AG04449 (cell line): Measurements from ENCODE around the gene ADTRP.

ENCODE experiments used
- CTCF ChIA-PET: fragments of 350-600 bp; formaldehyde crosslinking; extraction: SDS; loops from one replicate; lab custom pipeline; 2021; ENCODE audit warnings: antibody characterized with exemption; lab: Yijun Ruan, JAX
- POLR2A ChIA-PET: fragments of 400-600, 350-600 bp; formaldehyde crosslinking; extraction: SDS; loops from one replicate; lab custom pipeline; 2020; ENCODE audit warnings: antibody characterized with exemption, inconsistent platforms; lab: Yijun Ruan, JAX
- DNase-seq: peaks from one replicate; pipeline ENCODE4 v3.0.0-alpha.2; 2010; ENCODE audit warnings: low read depth, low spot score
- H3K4me3 ChIP-seq: 2 replicates; pipeline ENCODE4 v1.5.1; 2011; ENCODE audit warnings: low read depth, mild to moderate bottlenecking, control low read depth, low read length
- TF ChIP-seq, protein P1 (sequence below): IDR thresholded peaks from one replicate; pipeline ENCODE4 v1.5.1; 2011; ENCODE audit warnings: mild to moderate bottlenecking, moderate library complexity, low read length, control low read depth, inconsistent platforms; ENCODE audit not compliant: insufficient read depth; ENCODE audit errors: missing control alignments

Gene ADTRP

DNA sequence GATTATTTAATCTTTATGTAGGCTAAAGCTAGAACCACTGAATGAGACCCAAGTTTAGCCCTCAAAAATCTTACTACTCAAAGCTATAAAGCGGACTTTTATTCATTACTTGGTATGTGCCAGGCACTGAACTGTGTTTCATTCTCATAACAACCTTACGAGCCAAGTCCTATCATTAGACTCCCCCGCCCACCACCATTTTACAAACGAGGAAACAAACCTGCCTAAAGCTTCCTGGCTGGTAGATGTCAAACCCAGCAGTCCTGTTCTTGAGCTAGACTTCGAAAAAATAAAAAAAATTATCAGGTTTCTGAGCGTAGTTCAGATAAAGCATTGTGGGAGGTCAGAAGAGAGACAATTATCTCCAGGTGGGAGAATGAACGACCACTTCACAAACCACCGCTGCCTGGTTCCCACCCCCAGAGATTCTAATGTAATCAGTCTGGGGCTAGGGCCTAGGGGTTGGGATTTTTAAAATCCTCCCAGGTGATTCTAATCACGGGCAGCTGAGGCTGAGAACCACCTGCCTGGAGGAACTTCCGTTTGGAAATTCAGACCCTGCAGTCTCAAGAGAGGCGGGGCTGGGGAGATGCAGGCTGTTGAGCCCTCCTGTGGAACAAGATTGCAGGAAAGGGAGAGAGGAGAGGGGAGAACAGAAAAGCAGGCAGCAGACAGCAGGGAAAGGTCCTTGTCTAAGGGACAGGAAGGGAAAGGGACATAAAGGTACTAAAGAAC lies 8.6 kb downstream of the ADTRP start:
- ChIA-PET POLR2A (interaction anchor here (1.4 to 1.7 kb wide), 2 partner anchors 115 to 243 kb away, joined by 4 to 6 read pairs; partner anchors contain the start of gene HIVEP1), CTCF (interaction anchor here (0.8 to 1.7 kb wide), 5 partner anchors 57 to 305 kb away, joined by 3 to 5 read pairs (median 4); no protein-coding TSS in a partner anchor)
- no peak overlapping the region for H3K4me3 ChIP-seq
- DNase-seq = no peak
- TF ChIP-seq, protein P1, sequence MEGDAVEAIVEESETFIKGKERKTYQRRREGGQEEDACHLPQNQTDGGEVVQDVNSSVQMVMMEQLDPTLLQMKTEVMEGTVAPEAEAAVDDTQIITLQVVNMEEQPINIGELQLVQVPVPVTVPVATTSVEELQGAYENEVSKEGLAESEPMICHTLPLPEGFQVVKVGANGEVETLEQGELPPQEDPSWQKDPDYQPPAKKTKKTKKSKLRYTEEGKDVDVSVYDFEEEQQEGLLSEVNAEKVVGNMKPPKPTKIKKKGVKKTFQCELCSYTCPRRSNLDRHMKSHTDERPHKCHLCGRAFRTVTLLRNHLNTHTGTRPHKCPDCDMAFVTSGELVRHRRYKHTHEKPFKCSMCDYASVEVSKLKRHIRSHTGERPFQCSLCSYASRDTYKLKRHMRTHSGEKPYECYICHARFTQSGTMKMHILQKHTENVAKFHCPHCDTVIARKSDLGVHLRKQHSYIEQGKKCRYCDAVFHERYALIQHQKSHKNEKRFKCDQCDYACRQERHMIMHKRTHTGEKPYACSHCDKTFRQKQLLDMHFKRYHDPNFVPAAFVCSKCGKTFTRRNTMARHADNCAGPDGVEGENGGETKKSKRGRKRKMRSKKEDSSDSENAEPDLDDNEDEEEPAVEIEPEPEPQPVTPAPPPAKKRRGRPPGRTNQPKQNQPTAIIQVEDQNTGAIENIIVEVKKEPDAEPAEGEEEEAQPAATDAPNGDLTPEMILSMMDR = no peak

DNA sequence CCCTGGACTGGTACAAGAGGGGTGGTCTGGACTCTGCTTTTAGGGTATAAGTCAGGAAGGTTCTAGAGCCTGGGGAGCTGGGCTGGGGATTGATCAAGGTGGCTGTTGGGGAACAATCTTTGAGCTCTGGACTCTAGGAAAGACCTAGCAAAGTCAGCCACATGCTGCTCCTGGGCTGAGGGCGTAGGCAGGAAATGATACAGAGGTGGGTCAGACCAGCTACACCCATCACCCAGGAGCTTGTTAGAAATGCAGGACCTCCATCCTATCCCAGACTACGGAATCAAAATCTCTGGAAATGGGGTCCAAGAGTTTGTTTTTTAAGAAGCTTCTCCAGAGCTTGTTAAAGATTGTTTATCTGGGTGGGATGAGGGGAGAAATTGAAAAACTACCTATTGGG lies 9.4 kb downstream of the ADTRP start:
- TF ChIP-seq, protein P1 = no peak
- H3K4me3 ChIP-seq = no peak overlapping the region
- POLR2A ChIA-PET = no interaction called here
- CTCF ChIA-PET = interaction anchor here (0.8 to 1.7 kb wide), 7 partner anchors 23 to 306 kb away, joined by 3 to 5 read pairs (median 4); no protein-coding TSS in a partner anchor
- no peak for DNase-seq

- ChIA-PET CTCF (interaction anchor here (0.7 to 1.4 kb wide), 5 partner anchors 22 to 242 kb away, joined by 3 to 5 read pairs (median 3); no protein-coding TSS in a partner anchor), POLR2A (no interaction called here)
- DNase-seq = no peak
- TF ChIP-seq, protein P1 = no peak
- H3K4me3 ChIP-seq = no peak overlapping the region
Measured at GRCh38 chr6:11767978-11768756, 10.4 kb downstream of the ADTRP start.

- H3K4me3 ChIP-seq = no peak overlapping the region
- ChIA-PET CTCF (interaction anchor here (1.9 kb wide), 1 partner anchor 68 kb away, joined by 6 read pairs; no protein-coding TSS in a partner anchor), POLR2A (no interaction called here)
- TF ChIP-seq, protein P1 = no peak
- no peak for DNase-seq
Measured at GRCh38 chr6:11767458-11767857, 11.1 kb downstream of the ADTRP start.

GRCh38 chr6:11766589-11767450 lies 11.8 kb downstream of the ADTRP start:
- POLR2A ChIA-PET = interaction anchor here (1.0 kb wide), 1 partner anchor 246 kb away, joined by 7 read pairs; the partner anchor contains the start of gene HIVEP1
- TF ChIP-seq, protein P1 = no peak
- CTCF ChIA-PET = interaction anchor here (1.9 kb wide), 1 partner anchor 67 kb away, joined by 6 read pairs; no protein-coding TSS in a partner anchor
- DNase-seq = peak; percentile 98
- no peak overlapping the region for H3K4me3 ChIP-seq
